IPS-18a (cell line): ENCODE results near the gene RLBP1.

Source experiments
- H3K27ac ChIP-seq: one replicate; pipeline ENCODE4 v1.5.1; 2013; ENCODE audit warnings: low read length
- H3K27me3 ChIP-seq: one replicate; pipeline ENCODE4 v1.6.1; 2013; ENCODE audit warnings: mild to moderate bottlenecking, low read length; ENCODE audit not compliant: control insufficient read depth, insufficient read depth
- H3K36me3 ChIP-seq: one replicate; pipeline ENCODE4 v1.6.1; 2013; ENCODE audit warnings: low read depth, low read length; ENCODE audit not compliant: control insufficient read depth
- H3K4me1 ChIP-seq: one replicate; pipeline ENCODE4 v1.6.1; 2013; ENCODE audit warnings: low read depth, low read length; ENCODE audit not compliant: control insufficient read depth
- H3K4me3 ChIP-seq: one replicate; pipeline ENCODE4 v1.5.1; 2013; ENCODE audit warnings: low read length
- H3K9ac ChIP-seq: one replicate; pipeline ENCODE4 v1.6.1; 2013; ENCODE audit warnings: mild to moderate bottlenecking, low read length, moderate library complexity
- H3K9me3 ChIP-seq: one replicate; pipeline ENCODE4 v1.6.1; 2013; ENCODE audit warnings: low read depth, low read length; ENCODE audit not compliant: control insufficient read depth

RLBP1 gene

GRCh38 chr15:89226359-89227221 lies 5.2 kb upstream of the RLBP1 start:
- Histone ChIP-seq H3K27ac (no peak overlapping the region), H3K27me3 (no peaks in the 10 kb centered on the region), H3K4me1 (no peaks in the 10 kb centered on the region), H3K4me3 (no peak overlapping the region), H3K9me3 (no peaks in the 10 kb centered on the region), H3K36me3 (no peaks in the 10 kb centered on the region), H3K9ac (no peak overlapping the region)

- no peaks in the 10 kb centered on the region for H3K4me1 ChIP-seq
- H3K27me3 ChIP-seq: no peaks in the 10 kb centered on the region
- H3K4me3 ChIP-seq: no peak overlapping the region
- H3K9ac ChIP-seq: no peak overlapping the region
- H3K27ac ChIP-seq: no peak overlapping the region
- H3K36me3 ChIP-seq: no peaks in the 10 kb centered on the region
- no peaks in the 10 kb centered on the region for H3K9me3 ChIP-seq
Measured at GRCh38 chr15:89225588-89225987, 4.2 kb upstream of the RLBP1 start.

- Histone ChIP-seq H3K4me3 (no peak overlapping the region), H3K27ac (no peak overlapping the region), H3K27me3 (no peaks in the 10 kb centered on the region), H3K36me3 (no peaks in the 10 kb centered on the region), H3K4me1 (no peaks in the 10 kb centered on the region), H3K9me3 (no peaks in the 10 kb centered on the region), H3K9ac (no peak overlapping the region)
Measured at GRCh38 chr15:89218531-89218930, 2.8 kb downstream of the RLBP1 start.

GRCh38 chr15:89217686-89218376 lies 3.5 kb downstream of the RLBP1 start:
- Histone ChIP-seq H3K4me3 (no peak overlapping the region), H3K27me3 (no peaks in the 10 kb centered on the region), H3K9ac (no peak overlapping the region), H3K36me3 (no peaks in the 10 kb centered on the region), H3K9me3 (no peaks in the 10 kb centered on the region), H3K4me1 (no peaks in the 10 kb centered on the region), H3K27ac (no peak overlapping the region)

GRCh38 chr15:89217031-89217430 lies 4.3 kb downstream of the RLBP1 start:
- no peaks in the 10 kb centered on the region for H3K36me3 ChIP-seq
- no peak overlapping the region for H3K9ac ChIP-seq
- no peak overlapping the region for H3K27ac ChIP-seq
- H3K4me1 ChIP-seq: no peaks in the 10 kb centered on the region
- H3K4me3 ChIP-seq: no peak overlapping the region
- no peaks in the 10 kb centered on the region for H3K9me3 ChIP-seq
- no peaks in the 10 kb centered on the region for H3K27me3 ChIP-seq

- Histone ChIP-seq H3K4me1 (no peaks in the 10 kb centered on the region), H3K9ac (no peak overlapping the region), H3K27ac (no peak overlapping the region), H3K36me3 (no peaks in the 10 kb centered on the region), H3K4me3 (no peak overlapping the region), H3K27me3 (no peaks in the 10 kb centered on the region), H3K9me3 (no peaks in the 10 kb centered on the region)
Measured at GRCh38 chr15:89215627-89216026, 5.8 kb downstream of the RLBP1 start.

GRCh38 chr15:89211678-89212170 lies 9.7 kb downstream of the RLBP1 start:
- H3K36me3 ChIP-seq: no peaks in the 10 kb centered on the region
- H3K4me3 ChIP-seq: no peak overlapping the region
- no peak overlapping the region for H3K9ac ChIP-seq
- H3K27me3 ChIP-seq: no peaks in the 10 kb centered on the region
- H3K27ac ChIP-seq: no peak overlapping the region
- H3K4me1 ChIP-seq: no peaks in the 10 kb centered on the region
- H3K9me3 ChIP-seq: no peaks in the 10 kb centered on the region

- H3K27ac ChIP-seq: no peak overlapping the region
- no peak overlapping the region for H3K9ac ChIP-seq
- no peaks in the 10 kb centered on the region for H3K27me3 ChIP-seq
- H3K4me3 ChIP-seq: no peak overlapping the region
- H3K4me1 ChIP-seq: no peaks in the 10 kb centered on the region
- H3K9me3 ChIP-seq: no peaks in the 10 kb centered on the region
- H3K36me3 ChIP-seq: no peaks in the 10 kb centered on the region
Measured at GRCh38 chr15:89209057-89209456, 12.3 kb downstream of the RLBP1 start.

- Histone ChIP-seq H3K27ac (no peak overlapping the region), H3K4me1 (no peaks in the 10 kb centered on the region), H3K9me3 (no peaks in the 10 kb centered on the region), H3K27me3 (no peaks in the 10 kb centered on the region), H3K36me3 (no peaks in the 10 kb centered on the region), H3K4me3 (no peak overlapping the region), H3K9ac (no peak overlapping the region)
Measured at GRCh38 chr15:89208256-89208655, 13.1 kb downstream of the RLBP1 start.

- Histone ChIP-seq H3K9ac (no peak overlapping the region), H3K27ac (no peak overlapping the region), H3K9me3 (no peaks in the 10 kb centered on the region), H3K4me1 (peaks cover 7% of the 10 kb centered on the region), H3K4me3 (no peak overlapping the region), H3K27me3 (no peaks in the 10 kb centered on the region), H3K36me3 (no peaks in the 10 kb centered on the region)
Measured at GRCh38 chr15:89206908-89207331, 14.5 kb downstream of the RLBP1 start.

GRCh38 chr15:89205991-89206585 lies 15.3 kb downstream of the RLBP1 start:
- Histone ChIP-seq H3K27me3 (no peaks in the 10 kb centered on the region), H3K9me3 (no peaks in the 10 kb centered on the region), H3K9ac (no peak overlapping the region), H3K27ac (no peak overlapping the region), H3K4me3 (no peak overlapping the region), H3K36me3 (no peaks in the 10 kb centered on the region), H3K4me1 (peaks cover 9% of the 10 kb centered on the region)
